ENCODE results near the gene ACADSB. TPM values are rescaled to one million over a fixed set of nuclear protein-coding genes. Genes with fewer than 3 reads are reported as not detected.

Gene ACADSB
- total RNA-seq, 1 experiment from 2014 or later = 14.5 TPM

DNA sequence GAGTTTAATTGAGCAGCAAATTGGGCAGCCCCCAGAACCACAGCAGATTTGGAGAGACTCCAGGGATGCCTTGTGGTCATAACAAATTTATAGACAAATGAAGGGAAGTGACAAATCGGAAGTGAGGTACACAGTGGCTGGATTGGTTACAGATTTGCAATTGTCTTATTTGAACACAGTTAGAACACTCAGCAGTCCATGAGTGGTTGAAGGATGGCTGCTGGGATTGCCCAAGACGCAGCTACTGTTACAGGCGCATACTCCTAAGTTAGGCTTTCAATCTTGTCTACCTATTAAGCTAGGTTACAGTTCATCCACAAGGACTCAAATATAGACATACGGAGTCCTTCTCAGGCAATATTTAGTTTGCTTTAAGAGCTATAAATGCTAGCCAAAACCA is 7.4 kb downstream of the ACADSB start (continued):
- TF ChIP-seq, protein P1, sequence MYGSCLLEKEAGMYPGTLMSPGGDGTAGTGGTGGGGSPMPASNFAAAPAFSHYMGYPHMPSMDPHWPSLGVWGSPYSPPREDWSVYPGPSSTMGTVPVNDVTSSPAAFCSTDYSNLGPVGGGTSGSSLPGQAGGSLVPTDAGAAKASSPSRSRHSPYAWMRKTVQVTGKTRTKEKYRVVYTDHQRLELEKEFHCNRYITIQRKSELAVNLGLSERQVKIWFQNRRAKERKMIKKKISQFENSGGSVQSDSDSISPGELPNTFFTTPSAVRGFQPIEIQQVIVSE (CRISPR knock-in tag; IDR thresholded peaks at IDR 0.05; ENCODE audit: borderline replicate concordance) = no peak
- TF ChIP-seq TP53 (CRISPR knock-in tag; IDR thresholded peaks at IDR 0.05) (no peak), SP1 (CRISPR knock-in tag; conservative IDR thresholded peaks at IDR 0.05) (no peak), MYBL2 (CRISPR knock-in tag; IDR thresholded peaks at IDR 0.05) (no peak), SOX15 (CRISPR knock-in tag; IDR thresholded peaks at IDR 0.05) (no peak), TCF7 (CRISPR knock-in tag; IDR thresholded peaks at IDR 0.05; ENCODE audit: low read depth) (no peak)
- TF ChIP-seq, protein P2, sequence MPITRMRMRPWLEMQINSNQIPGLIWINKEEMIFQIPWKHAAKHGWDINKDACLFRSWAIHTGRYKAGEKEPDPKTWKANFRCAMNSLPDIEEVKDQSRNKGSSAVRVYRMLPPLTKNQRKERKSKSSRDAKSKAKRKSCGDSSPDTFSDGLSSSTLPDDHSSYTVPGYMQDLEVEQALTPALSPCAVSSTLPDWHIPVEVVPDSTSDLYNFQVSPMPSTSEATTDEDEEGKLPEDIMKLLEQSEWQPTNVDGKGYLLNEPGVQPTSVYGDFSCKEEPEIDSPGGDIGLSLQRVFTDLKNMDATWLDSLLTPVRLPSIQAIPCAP (CRISPR knock-in tag; IDR thresholded peaks at IDR 0.05) = no peak

DNA sequence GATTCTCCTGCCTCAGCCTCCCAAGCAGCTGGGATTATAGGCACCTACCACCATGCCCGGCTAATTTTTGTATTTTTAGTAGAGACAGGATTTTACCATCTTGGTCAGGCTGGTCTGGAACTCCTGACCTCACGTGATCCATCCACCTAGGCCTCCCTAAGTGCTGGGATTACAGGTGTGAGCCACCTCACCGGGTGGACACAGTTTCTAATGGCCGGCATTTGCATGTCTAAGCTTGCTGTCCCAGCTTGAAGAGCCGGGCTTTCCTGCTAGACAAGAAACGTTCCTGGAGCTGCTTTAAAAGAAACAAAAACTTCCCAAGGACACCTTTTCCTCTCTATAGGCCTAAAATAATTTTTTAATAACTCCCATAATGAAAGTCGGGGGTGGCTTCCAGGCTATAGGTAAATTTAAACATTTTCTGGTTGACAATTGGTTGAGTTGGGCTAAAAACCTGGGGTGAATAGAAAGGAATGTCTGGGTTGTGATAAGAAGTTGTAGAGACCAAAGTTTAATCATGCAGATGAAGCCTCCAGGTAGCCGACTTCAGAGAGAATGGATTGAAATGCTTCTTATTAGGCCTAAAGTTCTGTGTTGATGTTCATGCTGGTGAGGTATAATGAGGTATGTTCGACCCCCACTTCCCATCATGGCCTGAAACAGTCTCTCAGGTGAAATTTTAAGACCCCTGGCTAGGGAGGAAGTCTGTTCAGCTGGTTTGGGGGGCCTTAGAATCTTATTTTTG is 8.8 kb downstream of the ACADSB start:
- TF ChIP-seq, protein P3, sequence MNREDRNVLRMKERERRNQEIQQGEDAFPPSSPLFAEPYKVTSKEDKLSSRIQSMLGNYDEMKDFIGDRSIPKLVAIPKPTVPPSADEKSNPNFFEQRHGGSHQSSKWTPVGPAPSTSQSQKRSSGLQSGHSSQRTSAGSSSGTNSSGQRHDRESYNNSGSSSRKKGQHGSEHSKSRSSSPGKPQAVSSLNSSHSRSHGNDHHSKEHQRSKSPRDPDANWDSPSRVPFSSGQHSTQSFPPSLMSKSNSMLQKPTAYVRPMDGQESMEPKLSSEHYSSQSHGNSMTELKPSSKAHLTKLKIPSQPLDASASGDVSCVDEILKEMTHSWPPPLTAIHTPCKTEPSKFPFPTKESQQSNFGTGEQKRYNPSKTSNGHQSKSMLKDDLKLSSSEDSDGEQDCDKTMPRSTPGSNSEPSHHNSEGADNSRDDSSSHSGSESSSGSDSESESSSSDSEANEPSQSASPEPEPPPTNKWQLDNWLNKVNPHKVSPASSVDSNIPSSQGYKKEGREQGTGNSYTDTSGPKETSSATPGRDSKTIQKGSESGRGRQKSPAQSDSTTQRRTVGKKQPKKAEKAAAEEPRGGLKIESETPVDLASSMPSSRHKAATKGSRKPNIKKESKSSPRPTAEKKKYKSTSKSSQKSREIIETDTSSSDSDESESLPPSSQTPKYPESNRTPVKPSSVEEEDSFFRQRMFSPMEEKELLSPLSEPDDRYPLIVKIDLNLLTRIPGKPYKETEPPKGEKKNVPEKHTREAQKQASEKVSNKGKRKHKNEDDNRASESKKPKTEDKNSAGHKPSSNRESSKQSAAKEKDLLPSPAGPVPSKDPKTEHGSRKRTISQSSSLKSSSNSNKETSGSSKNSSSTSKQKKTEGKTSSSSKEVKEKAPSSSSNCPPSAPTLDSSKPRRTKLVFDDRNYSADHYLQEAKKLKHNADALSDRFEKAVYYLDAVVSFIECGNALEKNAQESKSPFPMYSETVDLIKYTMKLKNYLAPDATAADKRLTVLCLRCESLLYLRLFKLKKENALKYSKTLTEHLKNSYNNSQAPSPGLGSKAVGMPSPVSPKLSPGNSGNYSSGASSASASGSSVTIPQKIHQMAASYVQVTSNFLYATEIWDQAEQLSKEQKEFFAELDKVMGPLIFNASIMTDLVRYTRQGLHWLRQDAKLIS (CRISPR knock-in tag; IDR thresholded peaks at IDR 0.05; ENCODE audit: borderline replicate concordance) = no peak
- TF ChIP-seq, protein P4, sequence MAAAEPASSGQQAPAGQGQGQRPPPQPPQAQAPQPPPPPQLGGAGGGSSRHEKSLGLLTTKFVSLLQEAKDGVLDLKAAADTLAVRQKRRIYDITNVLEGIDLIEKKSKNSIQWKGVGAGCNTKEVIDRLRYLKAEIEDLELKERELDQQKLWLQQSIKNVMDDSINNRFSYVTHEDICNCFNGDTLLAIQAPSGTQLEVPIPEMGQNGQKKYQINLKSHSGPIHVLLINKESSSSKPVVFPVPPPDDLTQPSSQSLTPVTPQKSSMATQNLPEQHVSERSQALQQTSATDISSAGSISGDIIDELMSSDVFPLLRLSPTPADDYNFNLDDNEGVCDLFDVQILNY (CRISPR knock-in tag; IDR thresholded peaks at IDR 0.05) = no peak
- TF ChIP-seq GTF2I (CRISPR knock-in tag; conservative IDR thresholded peaks at IDR 0.05) (peak; percentile 29; the same call in 1 of the 2 replicates), PRRX2 (CRISPR knock-in tag; IDR thresholded peaks at IDR 0.05) (0 out of 2 replicates have a peak, but pooled peaks have one; percentile 40), TEAD1 (CRISPR knock-in tag; IDR thresholded peaks at IDR 0.05) (peak; percentile 30; the same call in 1 of the 2 replicates)
- TF ChIP-seq, protein P5, sequence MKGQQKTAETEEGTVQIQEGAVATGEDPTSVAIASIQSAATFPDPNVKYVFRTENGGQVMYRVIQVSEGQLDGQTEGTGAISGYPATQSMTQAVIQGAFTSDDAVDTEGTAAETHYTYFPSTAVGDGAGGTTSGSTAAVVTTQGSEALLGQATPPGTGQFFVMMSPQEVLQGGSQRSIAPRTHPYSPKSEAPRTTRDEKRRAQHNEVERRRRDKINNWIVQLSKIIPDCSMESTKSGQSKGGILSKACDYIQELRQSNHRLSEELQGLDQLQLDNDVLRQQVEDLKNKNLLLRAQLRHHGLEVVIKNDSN (CRISPR knock-in tag; IDR thresholded peaks at IDR 0.05) = peak; percentile 84
- TF ChIP-seq, protein P6, sequence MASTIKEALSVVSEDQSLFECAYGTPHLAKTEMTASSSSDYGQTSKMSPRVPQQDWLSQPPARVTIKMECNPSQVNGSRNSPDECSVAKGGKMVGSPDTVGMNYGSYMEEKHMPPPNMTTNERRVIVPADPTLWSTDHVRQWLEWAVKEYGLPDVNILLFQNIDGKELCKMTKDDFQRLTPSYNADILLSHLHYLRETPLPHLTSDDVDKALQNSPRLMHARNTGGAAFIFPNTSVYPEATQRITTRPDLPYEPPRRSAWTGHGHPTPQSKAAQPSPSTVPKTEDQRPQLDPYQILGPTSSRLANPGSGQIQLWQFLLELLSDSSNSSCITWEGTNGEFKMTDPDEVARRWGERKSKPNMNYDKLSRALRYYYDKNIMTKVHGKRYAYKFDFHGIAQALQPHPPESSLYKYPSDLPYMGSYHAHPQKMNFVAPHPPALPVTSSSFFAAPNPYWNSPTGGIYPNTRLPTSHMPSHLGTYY (CRISPR knock-in tag; IDR thresholded peaks at IDR 0.05) = 0 out of 2 replicates have a peak, but pooled peaks have one; percentile 38
- TF ChIP-seq, protein P7, sequence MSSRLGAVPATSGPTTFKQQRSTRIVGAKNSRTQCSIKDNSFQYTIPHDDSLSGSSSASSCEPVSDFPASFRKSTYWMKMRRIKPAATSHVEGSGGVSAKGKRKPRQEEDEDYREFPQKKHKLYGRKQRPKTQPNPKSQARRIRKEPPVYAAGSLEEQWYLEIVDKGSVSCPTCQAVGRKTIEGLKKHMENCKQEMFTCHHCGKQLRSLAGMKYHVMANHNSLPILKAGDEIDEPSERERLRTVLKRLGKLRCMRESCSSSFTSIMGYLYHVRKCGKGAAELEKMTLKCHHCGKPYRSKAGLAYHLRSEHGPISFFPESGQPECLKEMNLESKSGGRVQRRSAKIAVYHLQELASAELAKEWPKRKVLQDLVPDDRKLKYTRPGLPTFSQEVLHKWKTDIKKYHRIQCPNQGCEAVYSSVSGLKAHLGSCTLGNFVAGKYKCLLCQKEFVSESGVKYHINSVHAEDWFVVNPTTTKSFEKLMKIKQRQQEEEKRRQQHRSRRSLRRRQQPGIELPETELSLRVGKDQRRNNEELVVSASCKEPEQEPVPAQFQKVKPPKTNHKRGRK (CRISPR knock-in tag; IDR thresholded peaks at IDR 0.05; ENCODE audit: borderline replicate concordance) = no peak
- TF ChIP-seq, protein P8, sequence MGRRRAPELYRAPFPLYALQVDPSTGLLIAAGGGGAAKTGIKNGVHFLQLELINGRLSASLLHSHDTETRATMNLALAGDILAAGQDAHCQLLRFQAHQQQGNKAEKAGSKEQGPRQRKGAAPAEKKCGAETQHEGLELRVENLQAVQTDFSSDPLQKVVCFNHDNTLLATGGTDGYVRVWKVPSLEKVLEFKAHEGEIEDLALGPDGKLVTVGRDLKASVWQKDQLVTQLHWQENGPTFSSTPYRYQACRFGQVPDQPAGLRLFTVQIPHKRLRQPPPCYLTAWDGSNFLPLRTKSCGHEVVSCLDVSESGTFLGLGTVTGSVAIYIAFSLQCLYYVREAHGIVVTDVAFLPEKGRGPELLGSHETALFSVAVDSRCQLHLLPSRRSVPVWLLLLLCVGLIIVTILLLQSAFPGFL (CRISPR knock-in tag; IDR thresholded peaks at IDR 0.05; ENCODE audit: borderline replicate concordance) = no peak
- TF ChIP-seq, protein P9, sequence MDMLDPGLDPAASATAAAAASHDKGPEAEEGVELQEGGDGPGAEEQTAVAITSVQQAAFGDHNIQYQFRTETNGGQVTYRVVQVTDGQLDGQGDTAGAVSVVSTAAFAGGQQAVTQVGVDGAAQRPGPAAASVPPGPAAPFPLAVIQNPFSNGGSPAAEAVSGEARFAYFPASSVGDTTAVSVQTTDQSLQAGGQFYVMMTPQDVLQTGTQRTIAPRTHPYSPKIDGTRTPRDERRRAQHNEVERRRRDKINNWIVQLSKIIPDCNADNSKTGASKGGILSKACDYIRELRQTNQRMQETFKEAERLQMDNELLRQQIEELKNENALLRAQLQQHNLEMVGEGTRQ (CRISPR knock-in tag; IDR thresholded peaks at IDR 0.05) = peak; percentile 90
- TF ChIP-seq, protein P10, sequence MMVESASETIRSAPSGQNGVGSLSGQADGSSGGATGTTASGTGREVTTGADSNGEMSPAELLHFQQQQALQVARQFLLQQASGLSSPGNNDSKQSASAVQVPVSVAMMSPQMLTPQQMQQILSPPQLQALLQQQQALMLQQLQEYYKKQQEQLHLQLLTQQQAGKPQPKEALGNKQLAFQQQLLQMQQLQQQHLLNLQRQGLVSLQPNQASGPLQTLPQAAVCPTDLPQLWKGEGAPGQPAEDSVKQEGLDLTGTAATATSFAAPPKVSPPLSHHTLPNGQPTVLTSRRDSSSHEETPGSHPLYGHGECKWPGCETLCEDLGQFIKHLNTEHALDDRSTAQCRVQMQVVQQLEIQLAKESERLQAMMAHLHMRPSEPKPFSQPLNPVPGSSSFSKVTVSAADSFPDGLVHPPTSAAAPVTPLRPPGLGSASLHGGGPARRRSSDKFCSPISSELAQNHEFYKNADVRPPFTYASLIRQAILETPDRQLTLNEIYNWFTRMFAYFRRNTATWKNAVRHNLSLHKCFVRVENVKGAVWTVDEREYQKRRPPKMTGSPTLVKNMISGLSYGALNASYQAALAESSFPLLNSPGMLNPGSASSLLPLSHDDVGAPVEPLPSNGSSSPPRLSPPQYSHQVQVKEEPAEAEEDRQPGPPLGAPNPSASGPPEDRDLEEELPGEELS (CRISPR knock-in tag; IDR thresholded peaks at IDR 0.05) = 0 out of 2 replicates have a peak, but pooled peaks have one; percentile 40
- peaks cover 14% of the 10 kb centered on the region for H3K9me3 Mint-ChIP-seq
- peaks cover 20% of the 10 kb centered on the region for H3K36me3 Mint-ChIP-seq
- peak overlapping the region; percentile 71 for H3K27ac Mint-ChIP-seq
- peaks cover 65% of the 10 kb centered on the region for H3K27me3 Mint-ChIP-seq (ENCODE audit: low read depth)
- DNase-seq (ENCODE audit: low spot score) (peak; percentile 54), ATAC-seq (peak; percentile 82)
- CTCF ChIA-PET = interaction anchor here (1.3 kb wide), 1 partner anchor 9 kb away, joined by 3 read pairs; the partner anchor contains the start of gene IKZF5
- peaks cover 72% of the 10 kb centered on the region for H3K4me1 Mint-ChIP-seq
- H3K4me3 Mint-ChIP-seq = no peak overlapping the region; the same call in 1 of the 2 replicates
- POLR2A ChIA-PET = interaction anchor here (1.3 kb wide), 1 partner anchor 8 kb away, joined by 6 read pairs; the partner anchor contains the start of genes ACADSB and IKZF5
